Lower lobe of right lung (tissue), 2 donors: ENCODE measurements around the gene CLRN3. TPM values are rescaled to one million over a fixed set of nuclear protein-coding genes. Genes with fewer than 3 reads are reported as not detected.

Experiments
- ATAC-seq, 2 donors: fragments of 200-7000 bp; cut with Tn5 transposase; one replicate each; pipeline ENCODE4 v1.9.1; 2020 to 2022; ENCODE audit warnings: mild to moderate bottlenecking in 2 of 2, moderate library complexity in 2 of 2
- DNase-seq: peaks from one replicate; pipeline ENCODE4 v3.0.0-alpha.2; 2020
- H3K27ac ChIP-seq: fragments of 200-600 bp; one replicate; pipeline ENCODE4 v1.8.0; 2022
- H3K27me3 ChIP-seq: fragments of 200-600 bp; one replicate; pipeline ENCODE4 v1.8.0; 2022; ENCODE audit warnings: low read depth
- H3K36me3 ChIP-seq: fragments of 200-600 bp; one replicate; pipeline ENCODE4 v1.8.0; 2022; ENCODE audit warnings: mild to moderate bottlenecking
- H3K4me1 ChIP-seq: fragments of 200-600 bp; one replicate; pipeline ENCODE4 v1.8.0; 2022
- H3K4me3 ChIP-seq: fragments of 200-600 bp; one replicate; pipeline ENCODE4 v1.8.0; 2022; ENCODE audit warnings: mild to moderate bottlenecking
- H3K9me3 ChIP-seq: fragments of 200-600 bp; one replicate; pipeline ENCODE4 v1.8.0; 2022
- CTCF ChIP-seq: fragments of 200-600 bp; IDR thresholded peaks from one replicate; pipeline ENCODE4 v1.8.0; 2022; ENCODE audit warnings: antibody characterized with exemption, mild to moderate bottlenecking
- intact Hi-C: fragments of 100-400 bp; cut with DNase I; formaldehyde crosslinking; loops from one replicate; pipeline ENCODE4 v1.11.0; 2022
- total RNA-seq: library from RNA; stranded (reverse); fragmentation: NEBNext Ultra II Directional; extraction: Animal tissue kit (Norgen Biotek cat#: 25700); gene quantifications from one replicate; pipeline ENCODE4 v1.2.1, GENCODE V29; 2021
- donor health status: DM: no; HTN: yes; CAD: no; lungs with severe emphysema.

CLRN3 gene
- total RNA-seq, 1 donor from 2014 or later: not detected

DNA sequence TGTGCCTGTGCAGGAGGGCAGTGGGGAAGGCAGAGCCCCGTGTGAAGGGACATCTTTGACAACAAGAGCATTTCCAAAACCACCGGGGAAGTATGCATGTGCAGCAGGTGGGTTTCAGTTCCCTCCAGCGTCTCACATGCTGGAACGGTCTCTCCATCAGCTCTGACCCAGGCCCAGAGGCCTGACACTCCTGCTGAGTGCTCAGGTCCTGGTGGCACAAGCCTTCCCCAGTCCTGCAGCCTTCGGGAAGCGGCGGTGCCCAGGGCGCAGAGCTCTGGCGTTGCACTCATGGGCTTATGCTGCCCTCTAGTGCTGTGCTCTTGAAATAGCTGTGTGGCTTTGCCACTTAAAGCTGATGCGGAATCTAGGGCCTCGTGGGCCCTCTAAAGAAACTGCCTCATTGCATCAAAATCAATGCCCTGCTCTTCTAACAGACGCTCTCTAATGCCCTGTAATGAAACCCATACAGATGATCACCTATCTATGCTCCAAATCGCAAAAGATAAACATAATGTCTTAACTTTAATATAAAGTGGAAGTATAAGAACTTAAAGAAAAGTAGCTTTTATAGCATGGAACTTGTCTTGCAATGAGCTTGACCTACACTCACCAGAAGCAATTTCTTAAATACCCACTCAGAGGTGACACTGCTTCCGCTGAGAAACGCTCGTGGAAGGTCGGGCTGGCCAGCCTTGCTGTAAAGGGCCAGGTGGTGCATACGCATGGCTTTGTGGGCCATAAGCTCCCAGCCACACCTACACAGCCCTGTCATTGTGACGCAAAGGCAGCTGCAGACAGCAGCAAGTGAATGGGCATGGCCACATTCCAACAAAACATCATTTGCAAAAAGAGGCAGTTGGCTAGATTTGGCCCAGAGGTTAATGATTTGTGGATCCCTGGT is 38.6 kb downstream of the CLRN3 start:
- peak; percentile 81 for TF ChIP-seq CTCF
- intact Hi-C loops: loop anchor here (10.0 kb wide), 1 partner anchor 139 kb away; no protein-coding TSS in a partner anchor
- DNase-seq (peak; percentile 75), ATAC-seq (peak; percentile 89 to 93)
- no peak overlapping the region for H3K4me3 ChIP-seq
- H3K9me3 ChIP-seq: no peaks in the 10 kb centered on the region
- H3K4me1 ChIP-seq: peaks cover 5% of the 10 kb centered on the region
- H3K27me3 ChIP-seq: peaks cover 5% of the 10 kb centered on the region
- H3K36me3 ChIP-seq: no peaks in the 10 kb centered on the region
- no peak overlapping the region for H3K27ac ChIP-seq

DNA sequence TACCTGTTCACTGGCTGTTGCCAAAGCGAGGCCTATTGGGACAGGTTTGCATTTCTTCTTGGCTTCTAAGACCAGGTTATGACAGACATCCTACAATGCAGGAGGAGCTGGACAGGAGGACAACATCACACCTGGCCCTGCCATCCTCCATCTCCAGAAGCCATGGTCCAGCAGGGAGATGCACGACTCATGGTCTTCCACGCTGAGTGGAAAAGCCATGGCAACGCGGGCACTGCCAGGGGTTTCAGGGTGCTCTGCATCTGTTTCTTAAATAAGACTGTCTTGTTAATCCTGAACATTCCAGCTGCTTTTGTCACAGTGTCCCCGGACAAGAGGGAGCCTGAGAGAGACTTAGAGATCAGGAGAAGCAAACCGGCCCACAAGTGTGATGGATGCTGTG is 40.3 kb downstream of the CLRN3 start:
- H3K27ac ChIP-seq: no peak overlapping the region
- peaks cover 5% of the 10 kb centered on the region for H3K4me1 ChIP-seq
- TF ChIP-seq CTCF: no peak
- intact Hi-C loops: loop anchor here (10.0 kb wide), 1 partner anchor 138 kb away; no protein-coding TSS in a partner anchor
- ATAC-seq (no peak), DNase-seq (no peak)
- no peak overlapping the region for H3K4me3 ChIP-seq
- no peaks in the 10 kb centered on the region for H3K9me3 ChIP-seq
- no peaks in the 10 kb centered on the region for H3K36me3 ChIP-seq
- peaks cover 5% of the 10 kb centered on the region for H3K27me3 ChIP-seq

DNA sequence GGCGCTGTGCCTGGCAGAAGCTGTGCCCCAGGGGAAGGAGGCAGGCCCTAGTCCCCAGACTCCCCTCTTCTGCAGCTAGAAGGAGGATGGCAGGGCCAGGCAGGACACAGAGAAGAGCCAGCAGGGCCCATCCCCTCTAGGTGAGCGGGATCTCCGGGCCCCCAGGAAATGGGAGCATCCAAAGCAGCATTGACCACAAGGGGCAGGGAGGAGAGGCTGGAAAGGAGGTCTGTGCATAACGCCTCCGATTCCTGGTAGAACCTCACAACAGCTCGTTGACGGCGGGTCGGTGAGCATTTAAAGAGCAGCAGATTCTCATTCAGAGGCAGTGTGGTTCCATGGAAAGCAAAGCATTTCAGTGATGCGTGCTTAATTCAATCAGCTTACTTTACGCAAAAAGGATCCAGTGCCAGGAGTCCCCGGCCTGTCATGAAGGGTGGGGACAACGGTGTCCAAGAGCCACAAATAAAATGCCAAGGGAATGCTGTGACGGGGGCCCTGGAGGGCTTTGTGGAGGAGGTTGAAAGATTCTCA is 41.0 kb downstream of the CLRN3 start:
- Histone ChIP-seq H3K4me3 (no peak overlapping the region), H3K27ac (no peak overlapping the region), H3K27me3 (peaks cover 5% of the 10 kb centered on the region), H3K36me3 (no peaks in the 10 kb centered on the region), H3K9me3 (no peaks in the 10 kb centered on the region), H3K4me1 (peaks cover 5% of the 10 kb centered on the region)
- DNase-seq: no peak
- ATAC-seq: no peak
- intact Hi-C loops: loop anchor here (10.0 kb wide), 1 partner anchor 137 kb away; no protein-coding TSS in a partner anchor
- TF ChIP-seq CTCF: no peak

DNA sequence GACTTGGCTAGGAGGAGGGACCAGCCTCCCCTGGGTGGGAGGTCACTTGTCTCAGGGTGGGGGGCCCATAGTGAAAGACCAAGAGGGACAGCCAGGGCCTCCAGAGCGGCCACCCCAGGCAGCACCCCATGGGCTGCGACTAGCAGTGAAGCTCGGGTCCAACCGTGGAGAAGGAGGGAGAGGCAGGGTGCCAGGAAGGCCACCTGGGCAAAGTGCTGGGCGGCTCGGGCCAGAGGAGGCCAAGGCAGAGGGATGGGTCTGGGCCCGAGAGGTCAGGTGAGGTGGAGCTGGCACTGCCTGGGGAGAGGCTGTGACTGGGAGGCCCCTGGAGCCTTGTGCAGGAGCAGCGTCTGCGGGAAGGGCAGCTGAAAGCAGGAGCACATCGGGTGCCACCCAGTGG is 41.8 kb downstream of the CLRN3 start:
- ATAC-seq: no peak
- H3K9me3 ChIP-seq: no peaks in the 10 kb centered on the region
- peaks cover 8% of the 10 kb centered on the region for H3K27me3 ChIP-seq
- intact Hi-C loops: loop anchor here (10.0 kb wide), 1 partner anchor 136 kb away; no protein-coding TSS in a partner anchor
- no peak overlapping the region for H3K27ac ChIP-seq
- no peaks in the 10 kb centered on the region for H3K36me3 ChIP-seq
- DNase-seq: no peak
- H3K4me1 ChIP-seq: peaks cover 5% of the 10 kb centered on the region
- H3K4me3 ChIP-seq: no peak overlapping the region
- TF ChIP-seq CTCF: no peak

- Histone ChIP-seq H3K36me3 (no peaks in the 10 kb centered on the region), H3K27ac (no peak overlapping the region), H3K27me3 (peaks cover 13% of the 10 kb centered on the region), H3K4me3 (no peak overlapping the region), H3K9me3 (no peaks in the 10 kb centered on the region), H3K4me1 (peaks cover 5% of the 10 kb centered on the region)
- intact Hi-C loops: loop anchor here (10.0 kb wide), 1 partner anchor 135 kb away; no protein-coding TSS in a partner anchor
- TF ChIP-seq CTCF: no peak
- ATAC-seq: no peak
- no peak for DNase-seq
Observed at GRCh38 chr10:127849921-127850320, 42.8 kb downstream of the CLRN3 start.
